C4-2B (cell line): ENCODE measurements around the gene SYNPO2L.

Experiments
- ZFX ChIP-seq: fragments of 450-650 bp; IDR thresholded peaks from 2 replicates; pipeline ENCODE4 v1.6.1; 2017
- TF ChIP-seq, protein P1 (sequence below): fragments of 450-650 bp; conservative IDR thresholded peaks from 2 replicates; pipeline ENCODE4 v1.5.1; 2017; ENCODE audit warnings: mild to moderate bottlenecking

- TF ChIP-seq, protein P1, sequence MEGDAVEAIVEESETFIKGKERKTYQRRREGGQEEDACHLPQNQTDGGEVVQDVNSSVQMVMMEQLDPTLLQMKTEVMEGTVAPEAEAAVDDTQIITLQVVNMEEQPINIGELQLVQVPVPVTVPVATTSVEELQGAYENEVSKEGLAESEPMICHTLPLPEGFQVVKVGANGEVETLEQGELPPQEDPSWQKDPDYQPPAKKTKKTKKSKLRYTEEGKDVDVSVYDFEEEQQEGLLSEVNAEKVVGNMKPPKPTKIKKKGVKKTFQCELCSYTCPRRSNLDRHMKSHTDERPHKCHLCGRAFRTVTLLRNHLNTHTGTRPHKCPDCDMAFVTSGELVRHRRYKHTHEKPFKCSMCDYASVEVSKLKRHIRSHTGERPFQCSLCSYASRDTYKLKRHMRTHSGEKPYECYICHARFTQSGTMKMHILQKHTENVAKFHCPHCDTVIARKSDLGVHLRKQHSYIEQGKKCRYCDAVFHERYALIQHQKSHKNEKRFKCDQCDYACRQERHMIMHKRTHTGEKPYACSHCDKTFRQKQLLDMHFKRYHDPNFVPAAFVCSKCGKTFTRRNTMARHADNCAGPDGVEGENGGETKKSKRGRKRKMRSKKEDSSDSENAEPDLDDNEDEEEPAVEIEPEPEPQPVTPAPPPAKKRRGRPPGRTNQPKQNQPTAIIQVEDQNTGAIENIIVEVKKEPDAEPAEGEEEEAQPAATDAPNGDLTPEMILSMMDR: no peak
- TF ChIP-seq ZFX: no peak
Measured at GRCh38 chr10:73634421-73634820, 21.4 kb downstream of the SYNPO2L start.
